Endothelial cell (in vitro differentiated cells): ENCODE measurements around the gene LBR. TPM values are rescaled to one million over a fixed set of nuclear protein-coding genes. Genes with fewer than 3 reads are reported as not detected.

Source experiments
- DNase-seq: peaks from one replicate; pipeline ENCODE4 v3.0.0; 2021; ENCODE audit warnings: low spot score
- H3K27ac Mint-ChIP-seq: one replicate; pipeline ENCODE4 v1.8.0; 2021; ENCODE audit warnings: mixed read lengths, inconsistent platforms; ENCODE audit not compliant: unreplicated experiment
- H3K27me3 Mint-ChIP-seq: one replicate; pipeline ENCODE4 v1.8.0; 2021; ENCODE audit warnings: mild to moderate bottlenecking, moderate library complexity, mixed read lengths, inconsistent platforms; ENCODE audit not compliant: unreplicated experiment
- H3K36me3 Mint-ChIP-seq: one replicate; pipeline ENCODE4 v1.8.0; 2021; ENCODE audit warnings: mild to moderate bottlenecking, low read depth, mixed read lengths, inconsistent platforms; ENCODE audit not compliant: unreplicated experiment
- H3K4me1 Mint-ChIP-seq: one replicate; pipeline ENCODE4 v1.8.0; 2021; ENCODE audit warnings: mild to moderate bottlenecking, mixed read lengths, inconsistent platforms; ENCODE audit not compliant: unreplicated experiment
- H3K4me3 Mint-ChIP-seq: one replicate; pipeline ENCODE4 v1.8.0; 2021; ENCODE audit warnings: mild to moderate bottlenecking, mixed read lengths, inconsistent platforms; ENCODE audit not compliant: unreplicated experiment
- H3K9me3 Mint-ChIP-seq: one replicate; pipeline ENCODE4 v1.8.0; 2021; ENCODE audit warnings: mixed read lengths, inconsistent platforms; ENCODE audit not compliant: unreplicated experiment
- CTCF ChIP-seq: fragments of 200-600 bp; sonication (generic); IDR thresholded peaks from one replicate; pipeline ENCODE4 v1.5.0; 2021; ENCODE audit warnings: antibody characterized with exemption; ENCODE audit not compliant: unreplicated experiment
- total RNA-seq: library from RNA; stranded (reverse); fragmentation: NEBNext Ultra II Directional; extraction: Animal tissue kit (Norgen Biotek cat#: 25700); gene quantifications from one replicate; pipeline ENCODE4 v1.2.1, GENCODE V29; 2021; ENCODE audit not compliant: unreplicated experiment

The LBR gene
- total RNA-seq, 1 donor from 2014 or later = 178 TPM

GRCh38 chr1:225467193-225468020 lies 39.6 kb upstream of the LBR start:
- Mint-ChIP-seq H3K27ac (no peak overlapping the region), H3K27me3 (peaks cover 4% of the 10 kb centered on the region), H3K36me3 (peaks cover 3% of the 10 kb centered on the region), H3K9me3 (no peaks in the 10 kb centered on the region), H3K4me1 (peaks cover 27% of the 10 kb centered on the region), H3K4me3 (no peak overlapping the region)
- TF ChIP-seq CTCF = no peak
- DNase-seq = no peak

GRCh38 chr1:225466848-225467192 lies 39.0 kb upstream of the LBR start:
- Mint-ChIP-seq H3K36me3 (peaks cover 3% of the 10 kb centered on the region), H3K4me1 (peaks cover 27% of the 10 kb centered on the region), H3K9me3 (no peaks in the 10 kb centered on the region), H3K27ac (peak overlapping the region; percentile 57), H3K27me3 (peaks cover 4% of the 10 kb centered on the region), H3K4me3 (no peak overlapping the region)
- no peak for TF ChIP-seq CTCF
- no peak for DNase-seq

DNA sequence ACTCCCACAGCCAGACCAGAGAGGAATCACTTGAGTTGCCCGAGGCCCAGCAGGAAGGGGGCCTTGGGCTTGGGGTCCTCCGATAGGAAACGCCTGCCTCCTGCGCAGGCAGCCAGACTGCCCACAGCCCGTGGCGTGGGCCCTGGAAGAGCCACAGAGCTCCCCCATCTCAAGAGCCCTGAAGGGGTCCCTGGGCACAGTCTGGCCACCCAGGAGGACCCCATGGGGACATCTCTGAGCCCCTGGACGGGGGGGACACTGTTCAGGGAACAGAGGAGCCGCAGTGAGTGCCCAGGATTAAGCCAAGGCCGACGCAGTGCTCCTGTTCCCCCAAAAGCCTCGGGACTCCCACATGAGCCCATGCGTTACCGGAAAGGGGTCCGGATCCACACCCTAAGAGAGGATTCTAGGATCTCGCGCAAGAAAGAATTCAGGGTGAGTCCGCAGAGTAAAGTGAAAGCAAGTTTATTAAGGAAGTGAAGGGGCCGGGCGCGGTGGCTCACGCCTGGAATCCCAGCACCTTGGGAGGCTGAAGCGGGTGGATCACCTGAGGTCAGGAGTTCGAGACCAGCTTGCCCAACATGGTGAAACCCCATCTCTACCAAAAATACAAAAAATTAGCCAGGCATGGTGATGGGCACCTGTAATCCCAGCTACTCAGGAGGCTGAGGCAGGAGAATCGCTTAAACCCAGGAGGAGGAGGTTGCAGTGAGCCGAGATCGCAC lies 38.1 kb upstream of the LBR start:
- Mint-ChIP-seq H3K36me3 (peaks cover 3% of the 10 kb centered on the region), H3K9me3 (no peaks in the 10 kb centered on the region), H3K27me3 (peaks cover 4% of the 10 kb centered on the region), H3K4me3 (no peak overlapping the region), H3K4me1 (peaks cover 27% of the 10 kb centered on the region), H3K27ac (no peak overlapping the region)
- TF ChIP-seq CTCF = no peak
- DNase-seq = no peak

- no peak overlapping the region for H3K4me3 Mint-ChIP-seq
- H3K9me3 Mint-ChIP-seq = no peaks in the 10 kb centered on the region
- peaks cover 6% of the 10 kb centered on the region for H3K27me3 Mint-ChIP-seq
- peaks cover 3% of the 10 kb centered on the region for H3K36me3 Mint-ChIP-seq
- no peak for DNase-seq
- H3K27ac Mint-ChIP-seq = no peak overlapping the region
- TF ChIP-seq CTCF = no peak
- peaks cover 27% of the 10 kb centered on the region for H3K4me1 Mint-ChIP-seq
Measured at GRCh38 chr1:225464851-225465792, 37.3 kb upstream of the LBR start.
